Measurements from ENCODE around the gene LDLRAD3. TPM values are rescaled to one million over a fixed set of nuclear protein-coding genes. Genes with fewer than 3 reads are reported as not detected.

Gene LDLRAD3
- total RNA-seq, 2 donors from 2014 or later: 30.8 to 42.5 TPM

GRCh38 chr11:36229091-36229705 lies 285.3 kb downstream of the LDLRAD3 start:
- WGBS: 88% methylated on average over 12 of the region's 12 CpGs
- Histone ChIP-seq H3K27ac (no peak overlapping the region), H3K9me3 (no peaks in the 10 kb centered on the region), H3K36me3 (no peaks in the 10 kb centered on the region), H3K27me3 (replicated peaks; ENCODE audit: insufficient read depth) (no peaks in the 10 kb centered on the region), H3K4me3 (no peak overlapping the region), H3K4me1 (replicated peaks) (no peaks in the 10 kb centered on the region)
- DNase-seq (ENCODE audit: low spot score): no peak
- no peak for TF ChIP-seq CTCF (IDR thresholded peaks at IDR 0.05)
- no peak for TF ChIP-seq POLR2AphosphoS5 (IDR thresholded peaks at IDR 0.05)
- TF ChIP-seq POLR2A (IDR thresholded peaks at IDR 0.05): no peak
- intact Hi-C loops (cut with DNase I): no loop called here

DNA sequence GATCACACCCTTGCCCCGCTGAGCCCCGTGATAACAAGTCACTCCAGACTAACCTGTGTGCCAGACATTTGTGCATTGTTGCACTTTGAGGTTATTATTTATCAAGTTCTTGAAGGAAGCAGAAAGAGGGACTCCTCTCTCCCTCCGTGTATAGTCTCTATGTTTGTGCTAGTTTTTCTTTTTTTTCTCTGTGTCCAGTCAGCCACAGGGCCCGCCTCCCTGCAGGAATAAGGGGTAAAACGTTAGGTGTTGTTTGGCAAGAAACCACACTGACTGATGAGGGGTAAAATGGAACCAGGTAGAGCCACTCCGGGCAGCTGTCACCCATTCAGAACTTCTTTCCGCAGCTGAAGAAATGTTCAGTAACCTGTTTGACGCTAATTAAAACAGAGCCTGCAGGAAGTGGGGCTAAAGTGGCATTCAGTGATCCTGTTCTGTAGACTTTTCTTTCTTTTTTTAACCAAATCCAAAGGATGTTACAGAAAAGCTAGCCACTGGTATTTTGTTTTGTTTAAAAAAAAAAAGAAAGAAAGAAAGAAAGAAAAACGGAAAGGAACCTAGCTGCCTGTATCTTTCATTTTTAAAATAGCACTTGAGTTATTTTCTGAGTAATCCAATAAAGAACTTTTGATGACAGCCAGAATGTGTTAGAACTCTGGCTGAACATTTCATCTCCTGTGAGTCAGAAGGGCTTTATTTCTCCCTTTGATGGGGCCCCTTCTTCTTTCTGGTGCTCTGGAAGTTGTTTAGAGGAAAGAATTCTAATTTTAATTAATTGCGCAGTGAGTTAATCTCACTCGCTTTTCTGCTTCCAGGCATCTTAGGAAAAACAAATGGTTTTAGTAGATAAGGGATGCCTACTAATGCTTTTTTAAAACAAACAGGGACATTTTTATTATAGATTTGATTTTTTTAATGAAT lies 287.2 kb downstream of the LDLRAD3 start:
- H3K4me3 ChIP-seq: no peak overlapping the region
- no peaks in the 10 kb centered on the region for H3K27me3 ChIP-seq (replicated peaks; ENCODE audit: insufficient read depth)
- H3K27ac ChIP-seq: peak overlapping the region in 1 of 2 donors; percentile 4
- WGBS: 48% methylated on average over 11 of the region's 11 CpGs
- H3K9me3 ChIP-seq: no peaks in the 10 kb centered on the region
- intact Hi-C loops (cut with DNase I): no loop called here
- no peaks in the 10 kb centered on the region for H3K4me1 ChIP-seq (replicated peaks)
- no peaks in the 10 kb centered on the region for H3K36me3 ChIP-seq
- DNase-seq (ENCODE audit: low spot score): no peak
- TF ChIP-seq POLR2A (IDR thresholded peaks at IDR 0.05) (no peak), CTCF (IDR thresholded peaks at IDR 0.05) (no peak), POLR2AphosphoS5 (IDR thresholded peaks at IDR 0.05) (no peak)

- Histone ChIP-seq H3K27ac (no peak overlapping the region), H3K4me3 (no peak overlapping the region), H3K9me3 (no peaks in the 10 kb centered on the region), H3K4me1 (replicated peaks) (no peaks in the 10 kb centered on the region), H3K27me3 (replicated peaks; ENCODE audit: insufficient read depth) (no peaks in the 10 kb centered on the region), H3K36me3 (no peaks in the 10 kb centered on the region)
- WGBS: 47% methylated on average over 3 of the region's 3 CpGs
- no peak for DNase-seq (ENCODE audit: low spot score)
- intact Hi-C loops (cut with DNase I): no loop called here
- TF ChIP-seq POLR2A (IDR thresholded peaks at IDR 0.05) (no peak), CTCF (IDR thresholded peaks at IDR 0.05) (no peak), POLR2AphosphoS5 (IDR thresholded peaks at IDR 0.05) (no peak)
Measured at GRCh38 chr11:36233204-36233603, 289.3 kb downstream of the LDLRAD3 start.

- H3K9me3 ChIP-seq: no peaks in the 10 kb centered on the region
- TF ChIP-seq CTCF (IDR thresholded peaks at IDR 0.05) (no peak), POLR2AphosphoS5 (IDR thresholded peaks at IDR 0.05) (no peak), POLR2A (IDR thresholded peaks at IDR 0.05) (no peak)
- no peak overlapping the region for H3K4me3 ChIP-seq
- DNase-seq (ENCODE audit: low spot score): no peak
- H3K27me3 ChIP-seq (replicated peaks; ENCODE audit: insufficient read depth): no peaks in the 10 kb centered on the region
- H3K27ac ChIP-seq: no peak overlapping the region
- no peaks in the 10 kb centered on the region for H3K4me1 ChIP-seq (replicated peaks)
- WGBS: 100% methylated on average over 2 of the region's 2 CpGs
- H3K36me3 ChIP-seq: no peaks in the 10 kb centered on the region
- intact Hi-C loops (cut with DNase I): no loop called here
Measured at GRCh38 chr11:36234825-36235224, 291.0 kb downstream of the LDLRAD3 start.

Data from prostate gland (tissue), 2 donors.